AG04449 (cell line): Measurements from ENCODE around the gene KRT13.

Source experiments
- CTCF ChIA-PET: fragments of 350-600 bp; formaldehyde crosslinking; extraction: SDS; loops from one replicate; lab custom pipeline; 2021; ENCODE audit warnings: antibody characterized with exemption; lab: Yijun Ruan, JAX
- POLR2A ChIA-PET: fragments of 400-600, 350-600 bp; formaldehyde crosslinking; extraction: SDS; loops from one replicate; lab custom pipeline; 2020; ENCODE audit warnings: antibody characterized with exemption, inconsistent platforms; lab: Yijun Ruan, JAX
- DNase-seq: peaks from one replicate; pipeline ENCODE4 v3.0.0-alpha.2; 2010; ENCODE audit warnings: low read depth, low spot score
- H3K4me3 ChIP-seq: 2 replicates; pipeline ENCODE4 v1.5.1; 2011; ENCODE audit warnings: low read depth, mild to moderate bottlenecking, control low read depth, low read length
- TF ChIP-seq, protein P1 (sequence below): IDR thresholded peaks from one replicate; pipeline ENCODE4 v1.5.1; 2011; ENCODE audit warnings: mild to moderate bottlenecking, moderate library complexity, low read length, control low read depth, inconsistent platforms; ENCODE audit not compliant: insufficient read depth; ENCODE audit errors: missing control alignments

The KRT13 gene

DNA sequence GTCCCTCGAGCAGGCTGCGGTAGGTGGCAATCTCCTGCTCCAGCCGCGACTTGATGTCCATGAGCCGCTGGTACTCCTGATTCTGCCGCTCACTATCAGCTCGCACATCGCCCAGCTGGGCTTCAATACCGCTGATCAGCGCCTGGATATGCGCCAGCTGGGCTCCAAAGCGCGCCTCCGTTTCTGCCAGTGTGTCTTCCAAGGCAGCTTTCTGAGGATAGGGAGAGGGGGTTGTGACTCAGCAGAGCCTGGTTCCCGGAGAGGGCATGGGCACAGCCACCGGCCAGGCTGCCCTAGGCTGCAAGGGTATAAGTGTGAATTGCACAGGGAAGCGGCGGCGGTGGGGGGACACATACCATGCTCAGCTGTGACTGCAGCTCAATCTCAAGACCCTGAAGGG, 18.4 kb upstream of the KRT13 start:
- TF ChIP-seq, protein P1, sequence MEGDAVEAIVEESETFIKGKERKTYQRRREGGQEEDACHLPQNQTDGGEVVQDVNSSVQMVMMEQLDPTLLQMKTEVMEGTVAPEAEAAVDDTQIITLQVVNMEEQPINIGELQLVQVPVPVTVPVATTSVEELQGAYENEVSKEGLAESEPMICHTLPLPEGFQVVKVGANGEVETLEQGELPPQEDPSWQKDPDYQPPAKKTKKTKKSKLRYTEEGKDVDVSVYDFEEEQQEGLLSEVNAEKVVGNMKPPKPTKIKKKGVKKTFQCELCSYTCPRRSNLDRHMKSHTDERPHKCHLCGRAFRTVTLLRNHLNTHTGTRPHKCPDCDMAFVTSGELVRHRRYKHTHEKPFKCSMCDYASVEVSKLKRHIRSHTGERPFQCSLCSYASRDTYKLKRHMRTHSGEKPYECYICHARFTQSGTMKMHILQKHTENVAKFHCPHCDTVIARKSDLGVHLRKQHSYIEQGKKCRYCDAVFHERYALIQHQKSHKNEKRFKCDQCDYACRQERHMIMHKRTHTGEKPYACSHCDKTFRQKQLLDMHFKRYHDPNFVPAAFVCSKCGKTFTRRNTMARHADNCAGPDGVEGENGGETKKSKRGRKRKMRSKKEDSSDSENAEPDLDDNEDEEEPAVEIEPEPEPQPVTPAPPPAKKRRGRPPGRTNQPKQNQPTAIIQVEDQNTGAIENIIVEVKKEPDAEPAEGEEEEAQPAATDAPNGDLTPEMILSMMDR: no peak
- DNase-seq: no peak
- ChIA-PET POLR2A (no interaction called here), CTCF (interaction anchor here (1.4 to 2.8 kb wide), 2 partner anchors 125 to 139 kb away, joined by 4 to 11 read pairs; no protein-coding TSS in a partner anchor)
- H3K4me3 ChIP-seq: no peak overlapping the region

DNA sequence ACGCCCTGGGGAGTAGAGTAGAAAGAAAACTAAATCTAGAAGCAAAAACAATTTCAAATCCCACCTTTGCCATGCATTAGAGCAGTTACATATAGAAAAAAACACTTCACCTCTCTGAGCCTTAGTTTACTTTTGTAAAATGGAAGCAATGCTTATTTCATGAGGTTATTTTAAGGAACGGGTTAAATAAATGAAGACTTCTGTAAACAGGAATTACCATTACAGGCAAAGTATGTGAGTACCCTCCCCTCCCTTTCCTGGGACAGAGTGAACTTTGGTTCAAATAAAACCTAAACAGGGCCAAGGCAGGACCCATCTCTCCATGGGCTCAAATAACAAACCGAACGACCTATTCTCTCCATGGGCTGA, 17.8 kb upstream of the KRT13 start:
- no peak for DNase-seq
- H3K4me3 ChIP-seq: no peak overlapping the region
- TF ChIP-seq, protein P1: no peak
- ChIA-PET CTCF (interaction anchor here (2.8 to 3.3 kb wide), 2 partner anchors 26 to 125 kb away, joined by 11 to 29 read pairs; no protein-coding TSS in a partner anchor), POLR2A (no interaction called here)

DNA sequence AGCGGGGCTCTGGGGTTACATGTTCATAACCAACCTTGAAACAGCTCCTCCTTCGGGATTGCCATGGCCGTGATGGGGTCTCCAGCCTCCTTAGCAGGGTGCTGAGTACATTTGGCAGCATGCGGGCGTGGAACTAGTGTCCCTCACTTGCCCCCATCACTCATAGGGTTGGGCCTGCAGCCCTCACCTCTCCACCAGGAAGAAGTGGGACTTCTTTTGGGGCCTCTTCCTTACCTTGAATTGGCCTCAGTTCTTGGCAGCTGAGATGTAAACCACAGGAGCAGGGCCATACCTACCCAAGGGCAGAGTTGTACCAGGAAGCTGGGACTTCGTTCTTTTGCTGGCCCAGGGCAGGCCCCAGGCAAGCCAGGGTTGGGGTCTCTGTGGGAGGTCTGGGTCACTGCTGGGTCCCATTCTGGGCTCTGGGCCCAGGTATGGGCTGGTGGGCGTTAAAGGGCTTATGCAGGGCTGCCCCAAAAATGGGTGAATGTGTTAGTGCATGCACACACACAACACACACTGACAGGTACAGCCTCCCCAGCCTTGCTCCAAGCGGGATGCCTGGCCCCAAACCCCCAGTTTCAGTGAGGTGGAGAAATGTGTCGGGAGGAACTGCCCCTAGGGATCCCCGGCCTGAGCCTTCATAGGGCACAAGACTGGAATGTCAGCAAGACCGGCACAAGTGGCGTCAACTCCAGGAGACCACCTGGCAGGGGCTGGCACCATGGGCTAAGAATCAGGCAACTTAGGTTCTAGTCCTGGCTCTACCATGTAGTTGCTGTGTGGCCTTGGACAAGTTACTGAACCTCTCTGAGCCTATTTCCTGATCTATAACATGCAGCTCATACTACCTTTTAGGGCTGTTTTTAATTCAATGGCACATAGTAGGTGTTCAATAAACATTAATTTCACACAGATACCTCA, 17.2 kb upstream of the KRT13 start:
- DNase-seq: no peak
- TF ChIP-seq, protein P1: no peak
- ChIA-PET POLR2A (interaction anchor here (1.3 to 1.9 kb wide), 2 partner anchors 8 to 25 kb away, joined by 3 to 5 read pairs; no protein-coding TSS in a partner anchor), CTCF (interaction anchor here (1.3 to 3.3 kb wide), 5 partner anchors 16 to 144 kb away, joined by 3 to 29 read pairs (median 9); no protein-coding TSS in a partner anchor)
- no peak overlapping the region for H3K4me3 ChIP-seq

DNA sequence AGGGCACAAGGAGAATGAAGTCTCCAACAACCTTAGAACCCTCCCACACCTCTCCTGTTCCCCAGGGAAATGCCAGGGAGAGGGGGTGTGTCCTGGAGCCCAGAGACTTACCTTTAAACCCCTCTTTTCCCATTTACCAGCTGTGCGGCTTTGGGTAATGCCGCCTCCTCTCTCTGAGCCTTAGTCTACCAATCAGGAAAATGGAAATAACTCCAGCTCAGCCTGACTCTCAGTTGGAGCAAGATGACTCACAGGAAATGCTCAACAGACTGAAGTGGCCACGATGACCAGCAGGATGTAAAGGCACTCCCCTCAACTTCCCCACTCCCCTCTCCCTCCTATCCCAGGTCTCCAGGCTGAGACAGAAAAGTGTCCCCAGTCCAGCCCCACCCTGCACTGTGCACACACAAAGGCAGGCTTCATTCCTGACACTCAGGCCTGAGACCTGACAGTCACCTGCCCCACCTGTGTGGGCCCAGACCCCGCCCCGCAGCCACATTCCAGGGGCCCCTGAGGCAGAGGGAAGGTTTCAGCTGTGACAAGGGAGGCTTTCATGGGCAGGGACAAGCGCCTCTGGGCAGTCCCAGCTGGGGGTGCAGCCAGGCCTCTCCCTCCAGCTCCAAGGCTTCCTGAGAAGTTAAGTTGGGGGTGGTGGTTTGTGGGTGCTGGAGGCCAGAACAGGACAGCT, 16.3 kb upstream of the KRT13 start:
- ChIA-PET POLR2A (interaction anchor here (1.3 to 1.9 kb wide), 2 partner anchors 9 to 26 kb away, joined by 3 to 5 read pairs; no protein-coding TSS in a partner anchor), CTCF (interaction anchor here (0.9 to 3.3 kb wide), 8 partner anchors 9 to 145 kb away, joined by 3 to 29 read pairs (median 6); no protein-coding TSS in a partner anchor)
- TF ChIP-seq, protein P1: no peak
- no peak overlapping the region for H3K4me3 ChIP-seq
- peak; percentile 37 for DNase-seq

DNA sequence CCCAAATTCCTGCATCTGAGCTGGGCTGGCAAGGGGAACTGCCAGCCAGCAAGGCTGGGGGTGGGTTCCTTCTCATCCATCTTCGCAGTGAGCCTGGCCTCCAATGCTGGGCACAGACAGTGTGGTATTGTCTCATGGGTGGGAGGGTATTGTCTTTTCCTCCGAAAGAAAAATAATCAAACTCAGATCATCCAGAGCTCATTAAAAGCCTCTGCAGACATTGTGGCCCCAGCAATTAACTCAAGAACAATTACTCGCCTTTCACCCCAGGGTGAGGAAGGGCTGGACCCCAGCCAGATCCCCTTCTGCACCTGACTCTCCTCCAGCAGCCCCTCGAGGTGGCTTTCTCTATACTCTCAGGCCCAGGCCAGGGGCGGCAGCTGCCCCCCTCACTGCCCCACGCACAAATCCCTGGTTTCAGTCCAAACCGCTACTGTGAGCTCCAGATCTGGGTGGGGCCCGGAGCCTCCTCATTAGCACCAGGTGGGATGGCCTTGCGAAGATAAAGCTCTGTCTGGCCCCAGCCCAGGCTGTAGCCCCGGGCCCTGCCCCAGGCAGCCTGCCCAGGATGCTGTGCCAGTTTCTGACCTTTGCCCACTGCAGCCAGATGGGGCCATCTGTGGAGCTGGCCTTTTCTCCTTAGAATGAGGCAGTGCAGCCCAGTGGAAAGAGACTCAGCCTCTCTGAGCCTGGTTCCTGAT, 15.6 kb upstream of the KRT13 start:
- DNase-seq: no peak
- CTCF ChIA-PET: interaction anchor here (0.8 to 3.3 kb wide), 8 partner anchors 8 to 664 kb away, joined by 3 to 29 read pairs (median 6); no protein-coding TSS in a partner anchor
- POLR2A ChIA-PET: interaction anchor here (1.3 to 1.9 kb wide), 2 partner anchors 10 to 27 kb away, joined by 3 to 5 read pairs; no protein-coding TSS in a partner anchor
- no peak overlapping the region for H3K4me3 ChIP-seq
- TF ChIP-seq, protein P1: no peak
